ENCODE measurements around the gene LMAN2L.

The LMAN2L gene

GRCh38 chr2:96753661-96754282 is 13.9 kb upstream of the LMAN2L start:
- no peak for DNase-seq (ENCODE audit: low read depth)
- TF ChIP-seq CTCF (IDR thresholded peaks at IDR 0.05; ENCODE audit: control insufficient read depth, insufficient read depth, low read depth, low read length, missing control alignments): no peak

DNA sequence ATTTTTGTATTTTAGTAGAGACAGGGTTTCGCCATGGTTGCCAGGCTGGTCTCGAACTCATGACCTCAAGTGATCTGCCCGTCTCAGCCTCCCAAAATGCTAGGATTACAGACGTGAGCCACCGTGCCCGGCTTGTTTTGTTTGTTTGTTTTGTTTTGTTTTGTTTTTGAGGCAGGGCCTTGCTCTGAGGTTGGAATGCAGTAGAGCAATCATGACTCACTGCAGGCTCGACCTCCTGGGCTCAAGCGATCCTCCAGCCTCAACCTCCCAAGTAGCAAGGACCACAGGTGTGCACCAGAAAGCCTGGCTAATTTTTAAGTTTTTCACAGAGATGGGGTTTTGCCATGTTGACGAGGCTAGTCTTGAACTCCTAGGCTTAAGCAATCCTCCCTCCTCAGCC is 11.9 kb upstream of the LMAN2L start:
- TF ChIP-seq CTCF (IDR thresholded peaks at IDR 0.05; ENCODE audit: control insufficient read depth, insufficient read depth, low read depth, low read length, missing control alignments): no peak

More at GRCh38 chr2:96753661-96754282, 13.9 kb upstream of the LMAN2L start:
- H3K4me3 ChIP-seq (ENCODE audit: control insufficient read depth, low read depth, low read length): no peak overlapping the region

DNA sequence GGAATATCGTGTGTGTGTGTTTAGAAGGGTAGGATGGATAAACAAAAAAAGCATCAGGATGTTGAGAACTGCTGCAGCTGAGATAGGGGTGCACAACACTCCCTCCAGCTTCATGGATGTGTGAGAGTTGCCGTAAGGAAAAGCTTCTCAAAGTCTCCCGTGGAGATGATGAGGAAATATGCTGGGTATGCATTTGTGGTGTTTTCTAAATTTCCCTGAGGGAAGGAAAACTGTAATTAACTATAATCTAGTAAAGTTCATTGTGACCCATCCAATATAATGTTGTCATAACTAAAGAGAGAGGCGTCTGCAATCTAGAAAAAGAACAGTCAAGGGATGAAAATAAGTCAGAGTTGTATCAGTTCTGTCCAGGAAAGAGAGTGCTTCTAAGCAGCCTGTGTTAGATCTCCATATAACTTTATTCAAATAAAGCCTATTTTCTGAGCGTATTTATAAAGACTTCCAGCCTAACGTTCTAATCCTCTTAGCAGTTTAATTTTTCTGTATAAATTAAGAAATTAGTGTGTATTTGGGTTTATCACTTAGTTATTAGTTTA is 7.3 kb upstream of the LMAN2L start:
- TF ChIP-seq CTCF (IDR thresholded peaks at IDR 0.05; ENCODE audit: control insufficient read depth, insufficient read depth, low read depth, low read length, missing control alignments): no peak
- H3K4me3 ChIP-seq (ENCODE audit: control insufficient read depth, low read depth, low read length): no peak overlapping the region
- DNase-seq (ENCODE audit: low read depth): no peak

More for the DNA sequence above, 11.9 kb upstream of the LMAN2L start:
- DNase-seq (ENCODE audit: low read depth): no peak
- no peak overlapping the region for H3K4me3 ChIP-seq (ENCODE audit: control insufficient read depth, low read depth, low read length)

DNA sequence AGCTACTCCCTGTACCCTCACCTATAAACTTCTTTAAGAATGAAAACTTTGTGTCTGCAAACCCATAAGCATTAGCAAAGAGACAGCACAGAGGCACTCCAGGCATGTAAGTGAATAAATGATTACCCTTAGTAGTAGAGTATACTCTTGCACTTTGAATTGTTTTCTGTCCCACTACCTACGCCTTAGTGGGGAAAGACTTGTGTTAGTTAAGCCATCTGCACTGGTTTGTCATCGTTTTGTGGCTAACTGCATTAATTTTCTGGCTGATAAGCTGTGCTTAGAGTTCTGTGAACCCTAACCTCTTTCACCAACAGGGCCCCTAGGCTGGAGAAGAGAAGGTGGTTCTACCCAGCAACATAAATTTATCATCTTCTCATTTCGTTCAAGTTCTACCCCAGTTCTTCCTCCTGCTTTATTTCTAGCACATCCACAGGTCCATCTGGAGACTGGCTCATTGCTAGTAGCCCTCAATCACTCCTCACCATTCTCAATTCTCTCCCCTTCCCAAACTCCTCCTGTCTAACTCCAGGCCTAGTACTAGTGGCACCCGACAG is 710 bp downstream of the LMAN2L start:
- no peak for TF ChIP-seq CTCF (IDR thresholded peaks at IDR 0.05; ENCODE audit: control insufficient read depth, insufficient read depth, low read depth, low read length, missing control alignments)
- peak overlapping the region; percentile 80 for H3K4me3 ChIP-seq (ENCODE audit: control insufficient read depth, low read depth, low read length)
- no peak for DNase-seq (ENCODE audit: low read depth)

DNA sequence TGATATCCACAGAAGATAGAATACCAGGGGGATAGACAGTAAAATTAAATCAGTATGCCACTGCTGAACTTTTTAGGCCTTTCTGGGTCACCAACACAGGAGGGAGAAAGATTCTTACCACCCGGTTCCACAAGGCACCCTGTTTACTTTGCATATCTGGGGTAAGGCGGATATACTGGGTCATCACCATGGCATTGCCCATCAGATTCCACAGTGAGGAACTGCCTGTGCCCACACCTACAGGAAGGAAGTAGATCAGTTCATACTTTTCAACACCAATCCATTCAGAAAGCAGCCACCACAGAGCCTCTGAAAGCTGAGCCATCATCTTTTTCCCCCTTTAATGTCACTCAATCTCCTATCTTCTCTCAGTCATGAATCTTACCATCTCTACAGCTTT is 2.0 kb downstream of the LMAN2L start:
- DNase-seq (ENCODE audit: low read depth): no peak
- no peak for TF ChIP-seq CTCF (IDR thresholded peaks at IDR 0.05; ENCODE audit: control insufficient read depth, insufficient read depth, low read depth, low read length, missing control alignments)
- H3K4me3 ChIP-seq (ENCODE audit: control insufficient read depth, low read depth, low read length): no peak overlapping the region

GRCh38 chr2:96737251-96737650 is 2.6 kb downstream of the LMAN2L start:
- H3K4me3 ChIP-seq (ENCODE audit: control insufficient read depth, low read depth, low read length): no peak overlapping the region
- DNase-seq (ENCODE audit: low read depth): no peak
- no peak for TF ChIP-seq CTCF (IDR thresholded peaks at IDR 0.05; ENCODE audit: control insufficient read depth, insufficient read depth, low read depth, low read length, missing control alignments)

All from AG09309 (cell line).